GM23338 (cell line): ENCODE measurements around the gene APOL6. TPM values are rescaled to one million over a fixed set of nuclear protein-coding genes. Genes with fewer than 3 reads are reported as not detected.

Experiments
- ATAC-seq: fragments of 200-7000 bp; cut with Tn5 transposase; 3 replicates; pipeline ENCODE4 v1.9.1; 2020
- DNase-seq: peaks from one replicate; pipeline ENCODE4 v3.0.0-alpha.2; 2015; ENCODE audit warnings: low spot score
- H2AFZ ChIP-seq: fragments of 200-600 bp; sonication (generic); 2 replicates; pipeline ENCODE4 v1.8.0; 2016; ENCODE audit warnings: antibody characterized with exemption, mild to moderate bottlenecking, moderate library complexity
- H3F3A ChIP-seq: fragments of 200-600 bp; sonication (generic); replicated peaks from 2 replicates; pipeline ENCODE4 v1.8.0; 2017; ENCODE audit warnings: antibody characterized with exemption, mixed run types, low read depth
- H3K27ac ChIP-seq: fragments of 200-600 bp; sonication (generic); 2 replicates; pipeline ENCODE4 v1.6.1; 2016; ENCODE audit warnings: low read depth
- H3K27me3 ChIP-seq: fragments of 200-600 bp; sonication (generic); 2 replicates; pipeline ENCODE4 v1.8.0; 2016; ENCODE audit warnings: mild to moderate bottlenecking, mixed run types, moderate library complexity; ENCODE audit not compliant: insufficient read depth
- H3K36me3 ChIP-seq: fragments of 200-600 bp; sonication (generic); 2 replicates; pipeline ENCODE4 v1.8.0; 2016; ENCODE audit warnings: mild to moderate bottlenecking; ENCODE audit not compliant: insufficient read depth
- H3K4me1 ChIP-seq: fragments of 200-600 bp; sonication (generic); 2 replicates; pipeline ENCODE4 v1.8.0; 2016; ENCODE audit warnings: mild to moderate bottlenecking, moderate library complexity; ENCODE audit not compliant: insufficient read depth
- H3K4me2 ChIP-seq: fragments of 200-600 bp; sonication (generic); 2 replicates; pipeline ENCODE4 v1.7.1; 2017; ENCODE audit warnings: mixed run types
- H3K4me3 ChIP-seq: fragments of 200-600 bp; sonication (generic); 2 replicates; pipeline ENCODE4 v1.6.1; 2016; ENCODE audit warnings: mixed run types
- H3K79me2 ChIP-seq: fragments of 200-600 bp; sonication (generic); replicated peaks from 2 replicates; pipeline ENCODE4 v1.8.0; 2017; ENCODE audit warnings: mild to moderate bottlenecking; ENCODE audit not compliant: insufficient read depth
- H3K9me2 ChIP-seq: fragments of 200-600 bp; sonication (generic); 2 replicates; pipeline ENCODE4 v1.8.0; 2017; ENCODE audit not compliant: insufficient read depth
- H4K20me1 ChIP-seq: fragments of 200-600 bp; sonication (generic); replicated peaks from 2 replicates; pipeline ENCODE4 v1.8.0; 2017; ENCODE audit warnings: mild to moderate bottlenecking; ENCODE audit not compliant: insufficient read depth
- H3K27ac Mint-ChIP-seq: 2 replicates; pipeline ENCODE4 v1.8.0; 2020; ENCODE audit warnings: inconsistent platforms, mild to moderate bottlenecking, moderate library complexity, mixed read lengths
- H3K27me3 Mint-ChIP-seq: 3 replicates; pipeline ENCODE4 v1.8.0; 2022; ENCODE audit warnings: low read depth, mild to moderate bottlenecking, moderate library complexity, mixed read lengths, inconsistent platforms; ENCODE audit not compliant: insufficient read depth, poor library complexity
- H3K36me3 Mint-ChIP-seq: 3 replicates; pipeline ENCODE4 v1.8.0; 2021; ENCODE audit warnings: low read depth, mild to moderate bottlenecking, inconsistent platforms, moderate library complexity, mixed read lengths
- H3K4me1 Mint-ChIP-seq: 3 replicates; pipeline ENCODE4 v1.8.0; 2020; ENCODE audit warnings: mild to moderate bottlenecking, inconsistent platforms, mixed read lengths
- H3K4me3 Mint-ChIP-seq: 3 replicates; pipeline ENCODE4 v1.8.0; 2021; ENCODE audit warnings: moderate library complexity, mild to moderate bottlenecking, inconsistent platforms, mixed read lengths
- H3K9me3 Mint-ChIP-seq: 3 replicates; pipeline ENCODE4 v1.8.0; 2020; ENCODE audit warnings: moderate library complexity, mild to moderate bottlenecking, inconsistent platforms, mixed read lengths
- CREB1 ChIP-seq: fragments of 250-450 bp; sonication (Bioruptor Pico); IDR thresholded peaks from 2 replicates; pipeline ENCODE4 v1.5.0; 2020; ENCODE audit warnings: low read depth, mild to moderate bottlenecking, moderate library complexity
- EZH2 ChIP-seq: fragments of 200-600 bp; sonication (generic); IDR thresholded peaks from one replicate; pipeline ENCODE4 v1.8.0; 2017; ENCODE audit warnings: antibody characterized with exemption, mild to moderate bottlenecking, low read depth; ENCODE audit not compliant: unreplicated experiment
- EZH2phosphoT487 ChIP-seq: fragments of 200-600 bp; sonication (generic); IDR thresholded peaks from one replicate; pipeline ENCODE4 v1.8.1; 2018; ENCODE audit warnings: antibody characterized with exemption; ENCODE audit not compliant: unreplicated experiment
- JUNB ChIP-seq: IDR thresholded peaks from one replicate; pipeline ENCODE4 v1.6.1; 2016; ENCODE audit warnings: antibody characterized with exemption; ENCODE audit not compliant: unreplicated experiment
- NANOG ChIP-seq: IDR thresholded peaks from 2 replicates; pipeline ENCODE4 v1.6.1; 2016; ENCODE audit warnings: antibody characterized with exemption, borderline replicate concordance
- POLR2AphosphoS5 ChIP-seq: IDR thresholded peaks from 2 replicates; pipeline ENCODE4 v1.6.1; 2016; ENCODE audit warnings: antibody characterized with exemption, low read depth
- STAT1 ChIP-seq: IDR thresholded peaks from one replicate; pipeline ENCODE4 v1.6.1; 2016; ENCODE audit warnings: antibody characterized with exemption; ENCODE audit not compliant: unreplicated experiment
- ZNF114 ChIP-seq: fragments of 250-450 bp; sonication (Bioruptor Pico); IDR thresholded peaks from 2 replicates; pipeline ENCODE4 v1.5.0; 2020; ENCODE audit warnings: mild to moderate bottlenecking, moderate library complexity
- ZNF331 ChIP-seq: fragments of 250-450 bp; sonication (Bioruptor Pico); IDR thresholded peaks from 2 replicates; pipeline ENCODE4 v1.5.0; 2020; ENCODE audit warnings: low read depth, mild to moderate bottlenecking, moderate library complexity
- polyA plus RNA-seq: library from polyadenylated mRNA; unstranded; fragments of >200 nt; fragmentation: Nextera tagmentation; extraction: Ambion mirVana; gene quantifications from 2 replicates; pipeline ENCODE4 v1.2.1, GENCODE V29; 2016
- total RNA-seq: library from RNA; depleted of rRNA; stranded (reverse); fragments of >200 nt; shearing (Covaris generic); gene quantifications from 2 replicates; pipeline ENCODE4 v1.2.3, GENCODE V29; 2014
- TF ChIP-seq, protein P1 (sequence below): IDR thresholded peaks from one replicate; pipeline ENCODE4 v1.6.1; 2018; ENCODE audit warnings: antibody characterized with exemption; ENCODE audit not compliant: unreplicated experiment
- TF ChIP-seq, protein P2 (sequence below), 2 experiments: fragments of 200-600 bp in 1 of 2; sonication (generic) in 1 of 2; conservative IDR thresholded peaks; 2 replicates each; pipeline versions ENCODE4 v1.5.1 to v1.6.1; 2016 to 2017; ENCODE audit warnings: antibody characterized with exemption in 2 of 2, low read depth in 2 of 2, mild to moderate bottlenecking in 2 of 2, moderate library complexity in 1 of 2
- TF ChIP-seq, protein P3 (sequence below): IDR thresholded peaks from 2 replicates; pipeline ENCODE4 v1.6.1; 2016; ENCODE audit warnings: antibody characterized with exemption
- TF ChIP-seq, protein P4 (sequence below): fragments of 250-450 bp; sonication (Bioruptor Pico); IDR thresholded peaks from 2 replicates; pipeline ENCODE4 v1.5.0; 2020; ENCODE audit warnings: mild to moderate bottlenecking, moderate library complexity

Gene APOL6
- total and polyA plus RNA-seq, 2 experiments from 2014 or later, result 0.10 to 0.14 TPM

DNA sequence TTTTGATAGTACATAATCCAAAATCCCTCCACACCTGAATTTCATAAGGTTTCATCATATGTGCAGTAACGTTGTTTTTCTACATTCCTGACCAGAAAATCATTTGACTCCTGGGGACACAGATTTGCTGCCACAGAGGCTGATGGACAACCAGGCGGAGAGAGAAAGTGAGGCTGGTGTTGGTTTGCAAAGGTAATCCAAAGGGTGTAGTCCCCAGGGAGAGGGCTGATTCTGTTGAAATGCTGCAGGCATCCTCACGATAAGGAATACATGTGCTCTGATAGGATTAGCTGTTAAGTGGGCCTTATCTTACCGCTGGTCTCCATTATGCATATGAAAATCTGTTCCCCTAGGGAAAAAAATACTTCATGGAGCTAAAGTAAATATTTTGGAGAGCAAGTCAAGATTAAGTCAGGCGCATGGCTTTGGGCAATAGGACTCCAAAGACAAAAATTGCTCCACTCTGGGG, 8.1 kb downstream of the APOL6 start:
- H3F3A ChIP-seq, result no peaks in the 10 kb centered on the region
- no peak overlapping the region for H3K27ac ChIP-seq
- H3K27me3 ChIP-seq, result no peaks in the 10 kb centered on the region
- H3K4me2 ChIP-seq, result no peak overlapping the region
- TF ChIP-seq, protein P1, sequence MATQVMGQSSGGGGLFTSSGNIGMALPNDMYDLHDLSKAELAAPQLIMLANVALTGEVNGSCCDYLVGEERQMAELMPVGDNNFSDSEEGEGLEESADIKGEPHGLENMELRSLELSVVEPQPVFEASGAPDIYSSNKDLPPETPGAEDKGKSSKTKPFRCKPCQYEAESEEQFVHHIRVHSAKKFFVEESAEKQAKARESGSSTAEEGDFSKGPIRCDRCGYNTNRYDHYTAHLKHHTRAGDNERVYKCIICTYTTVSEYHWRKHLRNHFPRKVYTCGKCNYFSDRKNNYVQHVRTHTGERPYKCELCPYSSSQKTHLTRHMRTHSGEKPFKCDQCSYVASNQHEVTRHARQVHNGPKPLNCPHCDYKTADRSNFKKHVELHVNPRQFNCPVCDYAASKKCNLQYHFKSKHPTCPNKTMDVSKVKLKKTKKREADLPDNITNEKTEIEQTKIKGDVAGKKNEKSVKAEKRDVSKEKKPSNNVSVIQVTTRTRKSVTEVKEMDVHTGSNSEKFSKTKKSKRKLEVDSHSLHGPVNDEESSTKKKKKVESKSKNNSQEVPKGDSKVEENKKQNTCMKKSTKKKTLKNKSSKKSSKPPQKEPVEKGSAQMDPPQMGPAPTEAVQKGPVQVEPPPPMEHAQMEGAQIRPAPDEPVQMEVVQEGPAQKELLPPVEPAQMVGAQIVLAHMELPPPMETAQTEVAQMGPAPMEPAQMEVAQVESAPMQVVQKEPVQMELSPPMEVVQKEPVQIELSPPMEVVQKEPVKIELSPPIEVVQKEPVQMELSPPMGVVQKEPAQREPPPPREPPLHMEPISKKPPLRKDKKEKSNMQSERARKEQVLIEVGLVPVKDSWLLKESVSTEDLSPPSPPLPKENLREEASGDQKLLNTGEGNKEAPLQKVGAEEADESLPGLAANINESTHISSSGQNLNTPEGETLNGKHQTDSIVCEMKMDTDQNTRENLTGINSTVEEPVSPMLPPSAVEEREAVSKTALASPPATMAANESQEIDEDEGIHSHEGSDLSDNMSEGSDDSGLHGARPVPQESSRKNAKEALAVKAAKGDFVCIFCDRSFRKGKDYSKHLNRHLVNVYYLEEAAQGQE, result no peak
- TF ChIP-seq JUNB, result no peak
- TF ChIP-seq STAT1, result no peak
- TF ChIP-seq, protein P2, sequence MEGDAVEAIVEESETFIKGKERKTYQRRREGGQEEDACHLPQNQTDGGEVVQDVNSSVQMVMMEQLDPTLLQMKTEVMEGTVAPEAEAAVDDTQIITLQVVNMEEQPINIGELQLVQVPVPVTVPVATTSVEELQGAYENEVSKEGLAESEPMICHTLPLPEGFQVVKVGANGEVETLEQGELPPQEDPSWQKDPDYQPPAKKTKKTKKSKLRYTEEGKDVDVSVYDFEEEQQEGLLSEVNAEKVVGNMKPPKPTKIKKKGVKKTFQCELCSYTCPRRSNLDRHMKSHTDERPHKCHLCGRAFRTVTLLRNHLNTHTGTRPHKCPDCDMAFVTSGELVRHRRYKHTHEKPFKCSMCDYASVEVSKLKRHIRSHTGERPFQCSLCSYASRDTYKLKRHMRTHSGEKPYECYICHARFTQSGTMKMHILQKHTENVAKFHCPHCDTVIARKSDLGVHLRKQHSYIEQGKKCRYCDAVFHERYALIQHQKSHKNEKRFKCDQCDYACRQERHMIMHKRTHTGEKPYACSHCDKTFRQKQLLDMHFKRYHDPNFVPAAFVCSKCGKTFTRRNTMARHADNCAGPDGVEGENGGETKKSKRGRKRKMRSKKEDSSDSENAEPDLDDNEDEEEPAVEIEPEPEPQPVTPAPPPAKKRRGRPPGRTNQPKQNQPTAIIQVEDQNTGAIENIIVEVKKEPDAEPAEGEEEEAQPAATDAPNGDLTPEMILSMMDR (conservative IDR thresholded peaks at IDR 0.05; ENCODE audit: low read depth in 2 of 2), result no peak
- no peak for TF ChIP-seq ZNF114 (CRISPR knock-in tag)
- no peak for TF ChIP-seq EZH2
- TF ChIP-seq CREB1 (CRISPR knock-in tag), result no peak
- no peak for TF ChIP-seq POLR2AphosphoS5
- TF ChIP-seq EZH2phosphoT487, result no peak
- no peak for TF ChIP-seq ZNF331 (CRISPR knock-in tag)
- TF ChIP-seq NANOG, result no peak
- TF ChIP-seq, protein P3, sequence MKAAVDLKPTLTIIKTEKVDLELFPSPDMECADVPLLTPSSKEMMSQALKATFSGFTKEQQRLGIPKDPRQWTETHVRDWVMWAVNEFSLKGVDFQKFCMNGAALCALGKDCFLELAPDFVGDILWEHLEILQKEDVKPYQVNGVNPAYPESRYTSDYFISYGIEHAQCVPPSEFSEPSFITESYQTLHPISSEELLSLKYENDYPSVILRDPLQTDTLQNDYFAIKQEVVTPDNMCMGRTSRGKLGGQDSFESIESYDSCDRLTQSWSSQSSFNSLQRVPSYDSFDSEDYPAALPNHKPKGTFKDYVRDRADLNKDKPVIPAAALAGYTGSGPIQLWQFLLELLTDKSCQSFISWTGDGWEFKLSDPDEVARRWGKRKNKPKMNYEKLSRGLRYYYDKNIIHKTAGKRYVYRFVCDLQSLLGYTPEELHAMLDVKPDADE, result no peak
- TF ChIP-seq, protein P4, sequence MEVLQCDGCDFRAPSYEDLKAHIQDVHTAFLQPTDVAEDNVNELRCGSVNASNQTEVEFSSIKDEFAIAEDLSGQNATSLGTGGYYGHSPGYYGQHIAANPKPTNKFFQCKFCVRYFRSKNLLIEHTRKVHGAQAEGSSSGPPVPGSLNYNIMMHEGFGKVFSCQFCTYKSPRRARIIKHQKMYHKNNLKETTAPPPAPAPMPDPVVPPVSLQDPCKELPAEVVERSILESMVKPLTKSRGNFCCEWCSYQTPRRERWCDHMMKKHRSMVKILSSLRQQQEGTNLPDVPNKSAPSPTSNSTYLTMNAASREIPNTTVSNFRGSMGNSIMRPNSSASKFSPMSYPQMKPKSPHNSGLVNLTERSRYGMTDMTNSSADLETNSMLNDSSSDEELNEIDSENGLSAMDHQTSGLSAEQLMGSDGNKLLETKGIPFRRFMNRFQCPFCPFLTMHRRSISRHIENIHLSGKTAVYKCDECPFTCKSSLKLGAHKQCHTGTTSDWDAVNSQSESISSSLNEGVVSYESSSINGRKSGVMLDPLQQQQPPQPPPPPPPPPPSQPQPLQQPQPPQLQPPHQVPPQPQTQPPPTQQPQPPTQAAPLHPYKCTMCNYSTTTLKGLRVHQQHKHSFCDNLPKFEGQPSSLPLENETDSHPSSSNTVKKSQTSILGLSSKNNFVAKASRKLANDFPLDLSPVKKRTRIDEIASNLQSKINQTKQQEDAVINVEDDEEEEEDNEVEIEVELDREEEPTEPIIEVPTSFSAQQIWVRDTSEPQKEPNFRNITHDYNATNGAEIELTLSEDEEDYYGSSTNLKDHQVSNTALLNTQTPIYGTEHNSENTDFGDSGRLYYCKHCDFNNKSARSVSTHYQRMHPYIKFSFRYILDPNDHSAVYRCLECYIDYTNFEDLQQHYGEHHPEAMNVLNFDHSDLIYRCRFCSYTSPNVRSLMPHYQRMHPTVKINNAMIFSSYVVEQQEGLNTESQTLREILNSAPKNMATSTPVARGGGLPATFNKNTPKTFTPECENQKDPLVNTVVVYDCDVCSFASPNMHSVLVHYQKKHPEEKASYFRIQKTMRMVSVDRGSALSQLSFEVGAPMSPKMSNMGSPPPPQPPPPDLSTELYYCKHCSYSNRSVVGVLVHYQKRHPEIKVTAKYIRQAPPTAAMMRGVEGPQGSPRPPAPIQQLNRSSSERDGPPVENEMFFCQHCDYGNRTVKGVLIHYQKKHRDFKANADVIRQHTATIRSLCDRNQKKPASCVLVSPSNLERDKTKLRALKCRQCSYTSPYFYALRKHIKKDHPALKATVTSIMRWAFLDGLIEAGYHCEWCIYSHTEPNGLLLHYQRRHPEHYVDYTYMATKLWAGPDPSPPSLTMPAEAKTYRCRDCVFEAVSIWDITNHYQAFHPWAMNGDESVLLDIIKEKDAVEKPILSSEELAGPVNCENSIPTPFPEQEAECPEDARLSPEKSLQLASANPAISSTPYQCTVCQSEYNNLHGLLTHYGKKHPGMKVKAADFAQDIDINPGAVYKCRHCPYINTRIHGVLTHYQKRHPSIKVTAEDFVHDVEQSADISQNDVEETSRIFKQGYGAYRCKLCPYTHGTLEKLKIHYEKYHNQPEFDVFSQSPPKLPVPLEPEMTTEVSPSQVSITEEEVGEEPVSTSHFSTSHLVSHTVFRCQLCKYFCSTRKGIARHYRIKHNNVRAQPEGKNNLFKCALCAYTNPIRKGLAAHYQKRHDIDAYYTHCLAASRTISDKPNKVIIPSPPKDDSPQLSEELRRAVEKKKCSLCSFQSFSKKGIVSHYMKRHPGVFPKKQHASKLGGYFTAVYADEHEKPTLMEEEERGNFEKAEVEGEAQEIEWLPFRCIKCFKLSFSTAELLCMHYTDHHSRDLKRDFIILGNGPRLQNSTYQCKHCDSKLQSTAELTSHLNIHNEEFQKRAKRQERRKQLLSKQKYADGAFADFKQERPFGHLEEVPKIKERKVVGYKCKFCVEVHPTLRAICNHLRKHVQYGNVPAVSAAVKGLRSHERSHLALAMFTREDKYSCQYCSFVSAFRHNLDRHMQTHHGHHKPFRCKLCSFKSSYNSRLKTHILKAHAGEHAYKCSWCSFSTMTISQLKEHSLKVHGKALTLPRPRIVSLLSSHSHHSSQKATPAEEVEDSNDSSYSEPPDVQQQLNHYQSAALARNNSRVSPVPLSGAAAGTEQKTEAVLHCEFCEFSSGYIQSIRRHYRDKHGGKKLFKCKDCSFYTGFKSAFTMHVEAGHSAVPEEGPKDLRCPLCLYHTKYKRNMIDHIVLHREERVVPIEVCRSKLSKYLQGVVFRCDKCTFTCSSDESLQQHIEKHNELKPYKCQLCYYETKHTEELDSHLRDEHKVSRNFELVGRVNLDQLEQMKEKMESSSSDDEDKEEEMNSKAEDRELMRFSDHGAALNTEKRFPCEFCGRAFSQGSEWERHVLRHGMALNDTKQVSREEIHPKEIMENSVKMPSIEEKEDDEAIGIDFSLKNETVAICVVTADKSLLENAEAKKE (CRISPR knock-in tag), result no peak
- no peak overlapping the region for H2AFZ ChIP-seq
- no peak for DNase-seq
- ATAC-seq, result no peak
- Mint-ChIP-seq H3K4me1 (peaks cover 5% of the 10 kb centered on the region; the same call in 2 of the 3 replicates), H3K27me3 (peaks cover 4% of the 10 kb centered on the region), H3K36me3 (peaks cover 18% of the 10 kb centered on the region), H3K4me3 (no peak overlapping the region), H3K9me3 (peaks cover 31% of the 10 kb centered on the region), H3K27ac (no peak overlapping the region)
- H3K79me2 ChIP-seq, result no peaks in the 10 kb centered on the region
- H3K36me3 ChIP-seq, result no peaks in the 10 kb centered on the region
- no peak overlapping the region for H3K4me3 ChIP-seq
- H3K9me2 ChIP-seq, result 0 out of 2 replicates have a peak, but pooled peaks cover 10% of the 10 kb centered on the region
- H3K4me1 ChIP-seq, result peaks cover 12% of the 10 kb centered on the region
- no peaks in the 10 kb centered on the region for H4K20me1 ChIP-seq
